Skeletal muscle satellite cell (primary cell): ENCODE results near the gene COPS8. TPM values are rescaled to one million over a fixed set of nuclear protein-coding genes. Genes with fewer than 3 reads are reported as not detected.

ENCODE experiments used
- H3K27me3 ChIP-seq: 2 replicates; pipeline ENCODE4 v1.7.0; 2013; ENCODE audit warnings: low read length; ENCODE audit not compliant: control insufficient read depth, insufficient read depth
- H3K36me3 ChIP-seq: 2 replicates; pipeline ENCODE4 v1.7.0; 2013; ENCODE audit warnings: mild to moderate bottlenecking, control low read depth, low read length; ENCODE audit not compliant: insufficient read depth
- H3K4me1 ChIP-seq: 2 replicates; pipeline ENCODE4 v1.7.0; 2013; ENCODE audit warnings: low read length; ENCODE audit not compliant: control insufficient read depth, insufficient read depth
- H3K4me2 ChIP-seq: 2 replicates; pipeline ENCODE4 v1.7.0; 2013; ENCODE audit warnings: mild to moderate bottlenecking, low read length
- H3K4me3 ChIP-seq: 2 replicates; pipeline ENCODE4 v1.7.0; 2013; ENCODE audit warnings: low read length
- H3K9ac ChIP-seq: 2 replicates; pipeline ENCODE4 v1.7.0; 2013; ENCODE audit warnings: mild to moderate bottlenecking, low read depth, low read length, moderate library complexity
- H3K9me3 ChIP-seq: replicated peaks from 2 replicates; pipeline ENCODE4 v1.7.0; 2013; ENCODE audit warnings: mild to moderate bottlenecking, control low read depth, low read length
- total RNA-seq: library from RNA; depleted of rRNA; stranded (reverse); fragments of >200 nt; gene quantifications from 2 replicates; pipeline ENCODE4 v1.2.3, GENCODE V29; 2012; rRNA removed

Gene COPS8
- total RNA-seq: 359 and 380 TPM in 2 replicates

DNA sequence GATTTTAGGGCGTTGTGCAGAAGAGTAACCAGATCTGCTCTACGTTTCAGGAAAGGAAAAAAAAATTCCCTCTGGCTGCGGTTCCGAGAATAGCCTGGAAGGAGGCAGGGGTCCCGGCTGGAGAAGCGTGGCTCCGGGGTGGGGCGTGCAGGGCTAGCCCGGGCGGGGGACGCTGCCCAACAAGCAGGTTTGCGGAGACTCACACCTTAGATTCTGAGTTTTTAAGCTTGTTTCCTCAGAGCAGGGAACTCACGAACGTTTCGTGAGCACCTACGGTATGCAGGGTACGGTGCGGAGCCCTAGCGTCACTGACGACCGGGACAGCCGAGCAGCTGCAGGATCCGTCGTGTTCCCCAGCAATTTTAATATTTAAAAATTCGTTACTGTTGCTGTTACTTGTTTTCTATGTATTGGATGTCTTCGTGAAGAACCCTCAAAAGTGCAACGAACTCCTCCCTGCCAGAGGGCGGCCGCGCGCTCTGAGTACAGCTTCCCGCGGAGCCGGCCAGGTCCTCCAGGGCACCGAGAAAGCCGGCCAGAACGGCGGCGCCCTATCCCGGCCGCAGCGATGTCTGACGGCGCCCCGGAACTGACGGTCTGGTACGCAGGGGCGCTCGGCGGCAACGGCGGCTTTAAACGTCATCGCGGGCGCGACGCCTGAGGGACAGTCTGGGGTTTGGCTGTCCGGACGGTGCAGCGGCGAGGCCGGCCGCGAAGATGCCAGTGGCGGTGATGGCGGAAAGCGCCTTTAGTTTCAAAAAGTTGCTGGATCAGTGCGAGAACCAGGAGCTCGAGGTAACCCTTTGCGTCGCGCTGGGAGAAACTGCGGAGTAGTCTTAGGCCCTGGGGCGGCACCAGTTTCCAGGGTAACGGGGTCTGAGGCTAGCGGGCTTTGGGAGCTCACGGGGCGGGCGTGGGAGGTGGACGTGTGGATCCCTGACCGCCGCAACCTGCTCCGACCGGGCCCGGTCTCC lies at the start of gene COPS8:
Gene COPS8 (plus strand): TSS at position 642 of the 974 bp plus-strand sequence. CDS start 76 bp downstream, at position 718.
- peak within 1 kb of the TSS; percentile 86 for H3K4me2 ChIP-seq
- no peaks in the 10 kb centered on the region for H3K27me3 ChIP-seq
- no peaks in the 10 kb centered on the region for H3K9me3 ChIP-seq
- H3K4me3 ChIP-seq: peak within 1 kb of the TSS; percentile 89
- H3K4me1 ChIP-seq: peaks cover 35% of the 10 kb centered on the region
- peak within 1 kb of the TSS; percentile 96 for H3K9ac ChIP-seq
- H3K36me3 ChIP-seq: peaks cover 23% of the 10 kb centered on the region

DNA sequence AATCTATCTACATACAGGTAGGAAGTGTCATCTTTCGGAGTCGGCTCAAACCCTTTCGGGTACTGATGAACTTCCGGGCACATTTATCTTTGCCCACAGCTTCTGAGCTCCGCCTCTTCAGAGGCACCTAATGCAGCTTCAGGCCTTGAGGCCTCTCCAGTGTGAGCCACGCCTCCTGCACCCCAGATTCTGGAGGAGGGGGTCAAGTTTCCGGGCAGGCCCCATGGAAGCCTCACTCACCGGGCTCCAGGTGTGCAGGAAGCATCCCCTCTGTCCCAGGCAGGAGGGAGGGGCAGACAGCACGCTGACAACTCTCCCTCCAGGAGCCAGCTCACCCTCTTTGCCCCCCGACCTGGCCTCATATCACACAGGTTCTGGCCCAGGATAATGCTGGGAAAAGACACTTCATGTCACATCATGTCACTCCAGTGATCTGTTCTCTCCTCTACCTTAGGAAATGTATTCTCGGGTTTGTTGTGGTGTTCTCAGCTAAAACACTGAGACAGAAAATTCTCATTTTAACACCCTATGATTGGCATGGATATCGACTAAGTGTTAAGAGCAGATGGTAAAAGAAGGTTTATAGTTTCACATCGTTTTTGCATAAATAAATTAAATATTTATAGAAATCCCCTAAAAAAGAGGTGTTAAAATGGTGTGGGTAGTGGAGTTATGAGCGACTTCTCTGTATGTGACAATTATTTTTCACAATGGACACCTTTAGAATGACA lies 46.2 kb upstream of the COPS8 start:
- Histone ChIP-seq H3K27me3 (peaks cover 5% of the 10 kb centered on the region), H3K36me3 (no peaks in the 10 kb centered on the region), H3K9me3 (no peaks in the 10 kb centered on the region), H3K4me2 (no peak overlapping the region), H3K4me3 (no peak overlapping the region), H3K9ac (no peak overlapping the region), H3K4me1 (no peaks in the 10 kb centered on the region)

DNA sequence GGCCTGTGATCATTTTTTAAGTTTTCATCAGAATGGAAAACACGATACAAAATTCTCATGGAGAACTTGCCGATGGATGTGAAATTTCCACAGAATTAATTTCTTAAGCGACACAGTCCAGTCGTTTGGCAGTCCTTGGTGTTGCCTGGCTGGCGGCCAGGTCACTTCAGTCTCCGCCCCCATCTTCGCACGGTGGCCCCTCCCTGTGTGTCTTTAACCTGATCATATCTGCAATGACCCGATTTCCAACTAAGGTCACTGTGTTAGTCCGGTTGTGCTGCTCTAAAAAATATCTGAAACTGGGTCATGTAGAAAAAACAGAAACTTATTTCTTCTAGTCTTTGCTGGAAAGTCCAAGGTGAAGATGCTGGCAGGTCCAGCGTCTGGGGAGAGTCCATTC lies 44.5 kb upstream of the COPS8 start:
- Histone ChIP-seq H3K4me3 (no peak overlapping the region), H3K4me1 (no peaks in the 10 kb centered on the region), H3K36me3 (no peaks in the 10 kb centered on the region), H3K27me3 (peaks cover 4% of the 10 kb centered on the region), H3K9ac (no peak overlapping the region), H3K4me2 (no peak overlapping the region), H3K9me3 (no peaks in the 10 kb centered on the region)

GRCh38 chr2:237042101-237042500 lies 43.6 kb upstream of the COPS8 start:
- no peaks in the 10 kb centered on the region for H3K36me3 ChIP-seq

GRCh38 chr2:237043866-237044265 lies 41.8 kb upstream of the COPS8 start:
- Histone ChIP-seq H3K9ac (no peak overlapping the region), H3K4me3 (no peak overlapping the region), H3K9me3 (no peaks in the 10 kb centered on the region), H3K4me2 (no peak overlapping the region), H3K4me1 (no peaks in the 10 kb centered on the region), H3K36me3 (no peaks in the 10 kb centered on the region), H3K27me3 (peaks cover 4% of the 10 kb centered on the region)

More at GRCh38 chr2:237042101-237042500, 43.6 kb upstream of the COPS8 start:
- Histone ChIP-seq H3K27me3 (peaks cover 4% of the 10 kb centered on the region), H3K4me3 (no peak overlapping the region), H3K4me1 (no peaks in the 10 kb centered on the region), H3K9ac (no peak overlapping the region), H3K4me2 (no peak overlapping the region), H3K9me3 (no peaks in the 10 kb centered on the region)

DNA sequence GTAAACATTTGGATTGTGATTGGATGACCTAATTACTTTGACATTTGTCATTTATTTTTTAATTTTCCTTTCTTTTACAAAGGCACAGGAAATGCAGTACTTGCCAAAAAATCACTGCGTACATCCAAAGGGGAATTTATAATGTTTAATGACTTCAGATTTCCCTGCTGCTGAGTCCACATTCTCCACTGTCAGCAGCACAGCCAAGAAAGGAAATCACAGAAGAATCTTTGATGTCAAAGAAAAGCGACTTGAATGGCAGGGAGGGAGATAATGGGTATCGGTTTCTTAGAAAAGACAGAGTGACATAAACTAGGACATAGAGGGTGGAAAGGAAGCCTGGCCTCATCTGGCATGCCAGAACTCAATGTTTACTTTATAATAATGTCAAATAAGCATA lies 41.4 kb upstream of the COPS8 start:
- Histone ChIP-seq H3K27me3 (peaks cover 4% of the 10 kb centered on the region), H3K9ac (no peak overlapping the region), H3K4me1 (no peaks in the 10 kb centered on the region), H3K9me3 (no peaks in the 10 kb centered on the region), H3K4me3 (no peak overlapping the region), H3K36me3 (no peaks in the 10 kb centered on the region), H3K4me2 (no peak overlapping the region)

GRCh38 chr2:237045449-237045848 lies 40.2 kb upstream of the COPS8 start:
- H3K27me3 ChIP-seq: peaks cover 4% of the 10 kb centered on the region
- H3K4me2 ChIP-seq: no peak overlapping the region
- H3K4me1 ChIP-seq: no peaks in the 10 kb centered on the region
- no peaks in the 10 kb centered on the region for H3K9me3 ChIP-seq
- no peaks in the 10 kb centered on the region for H3K36me3 ChIP-seq
- H3K4me3 ChIP-seq: no peak overlapping the region
- H3K9ac ChIP-seq: no peak overlapping the region

DNA sequence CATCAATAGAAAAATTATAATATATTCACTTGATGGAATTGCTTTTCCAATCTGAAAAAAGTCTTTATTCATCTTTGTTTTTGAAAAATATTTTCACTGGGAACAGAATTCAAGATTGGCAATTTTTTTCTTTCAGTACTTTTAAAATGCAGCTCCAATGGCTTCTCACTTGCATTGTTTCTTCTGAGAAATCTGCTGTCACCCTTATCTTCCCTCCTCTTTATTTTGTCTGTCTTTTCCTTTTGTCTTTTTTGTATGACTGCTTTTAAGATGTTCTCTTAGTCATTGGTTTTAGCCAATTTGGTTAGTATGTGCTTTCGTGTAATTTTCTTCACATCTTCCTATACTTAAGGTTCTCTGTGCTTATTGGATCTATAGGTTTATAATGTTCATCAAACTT lies 37.1 kb upstream of the COPS8 start:
- H3K4me3 ChIP-seq: no peak overlapping the region
- H3K4me2 ChIP-seq: no peak overlapping the region
- H3K9ac ChIP-seq: no peak overlapping the region
- no peaks in the 10 kb centered on the region for H3K9me3 ChIP-seq
- H3K4me1 ChIP-seq: no peaks in the 10 kb centered on the region
- no peaks in the 10 kb centered on the region for H3K27me3 ChIP-seq
- no peaks in the 10 kb centered on the region for H3K36me3 ChIP-seq

DNA sequence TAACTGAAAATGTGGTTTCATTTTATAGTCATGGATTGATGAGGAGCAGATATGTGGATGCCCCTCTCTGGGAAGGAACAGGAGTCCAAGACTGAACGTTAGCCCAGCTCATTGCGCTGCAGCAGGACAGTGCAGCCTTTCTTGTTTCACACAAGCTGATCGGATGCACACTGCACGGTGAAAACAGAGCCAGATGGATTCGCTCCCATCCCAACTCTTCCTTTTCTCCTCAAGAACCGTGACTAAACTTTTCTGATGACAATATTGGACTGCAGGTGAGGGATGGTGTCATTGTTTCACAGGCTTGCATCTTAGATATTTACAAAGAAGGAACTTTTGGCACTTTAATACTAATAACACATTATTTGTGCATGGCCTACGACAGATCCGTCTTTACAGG lies 33.8 kb upstream of the COPS8 start:
- Histone ChIP-seq H3K9me3 (no peaks in the 10 kb centered on the region), H3K9ac (no peak overlapping the region), H3K36me3 (no peaks in the 10 kb centered on the region), H3K4me2 (no peak overlapping the region), H3K4me3 (no peak overlapping the region), H3K4me1 (no peaks in the 10 kb centered on the region), H3K27me3 (no peaks in the 10 kb centered on the region)

DNA sequence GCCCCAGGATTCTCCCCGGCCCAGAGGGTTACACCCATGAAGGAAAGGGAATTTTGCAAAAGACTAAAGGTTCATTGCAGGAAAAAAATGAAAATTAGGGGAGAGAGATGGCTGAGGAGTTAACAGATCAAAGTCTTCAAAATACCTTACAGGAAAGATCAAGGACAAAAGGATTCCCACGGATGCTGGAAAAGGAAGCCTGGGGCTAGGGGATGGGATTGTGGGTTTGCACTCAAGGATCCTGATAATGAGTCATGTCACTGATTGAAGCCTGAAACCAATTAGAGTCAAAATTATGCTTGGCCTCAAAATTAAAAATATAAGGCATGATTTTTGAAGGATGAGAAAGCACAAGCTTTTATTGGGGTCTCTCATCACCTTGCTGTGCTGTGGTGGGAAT lies 32.6 kb upstream of the COPS8 start:
- Histone ChIP-seq H3K36me3 (no peaks in the 10 kb centered on the region), H3K4me2 (no peak overlapping the region), H3K9me3 (no peaks in the 10 kb centered on the region), H3K4me1 (no peaks in the 10 kb centered on the region), H3K4me3 (no peak overlapping the region), H3K27me3 (no peaks in the 10 kb centered on the region), H3K9ac (no peak overlapping the region)

- Histone ChIP-seq H3K9me3 (no peaks in the 10 kb centered on the region), H3K4me3 (no peak overlapping the region), H3K4me1 (no peaks in the 10 kb centered on the region), H3K4me2 (no peak overlapping the region), H3K27me3 (no peaks in the 10 kb centered on the region), H3K36me3 (no peaks in the 10 kb centered on the region), H3K9ac (no peak overlapping the region)
These were observed 30.1 kb upstream of the COPS8 start for GRCh38 chr2:237055386-237056100.
